Thyroid gland (tissue), 4 donors: ENCODE results near the gene ZNHIT6. TPM values are rescaled to one million over a fixed set of nuclear protein-coding genes. Genes with fewer than 3 reads are reported as not detected.
A peak's percentile ranks its signal among the peaks of the same experiment; 100 is the strongest.

Experiments used
- DNase-seq, 2 donors: peaks; one replicate each; pipeline ENCODE4 v3.0.0-alpha.2; 2019
- H3K27ac ChIP-seq, 3 donors: fragments of 200-600 bp; sonication (generic); 1 replicate in 2 of 3; 2 replicates in 1 of 3; pipeline ENCODE4 v1.5.1; 2016 to 2019; ENCODE audit warnings: mild to moderate bottlenecking in 1 of 3, moderate library complexity in 1 of 3
- H3K27me3 ChIP-seq: fragments of 200-600 bp; sonication (generic); one replicate; pipeline ENCODE4 v1.5.1; 2019
- H3K36me3 ChIP-seq, 2 donors: fragments of 200-600 bp; sonication (generic); one replicate each; pipeline ENCODE4 v1.5.1; 2016 to 2019
- H3K4me1 ChIP-seq, 2 donors: fragments of 200-600 bp; sonication (generic); one replicate each; pipeline ENCODE4 v1.5.1; 2017 to 2019
- H3K4me3 ChIP-seq, 3 donors: fragments of 200-600 bp; sonication (generic); replicated peaks in 1 of 3; 1 replicate in 2 of 3; 2 replicates in 1 of 3; pipeline ENCODE4 v1.5.1; 2016; ENCODE audit warnings: mild to moderate bottlenecking in 1 of 3
- H3K9me3 ChIP-seq: fragments of 200-600 bp; sonication (generic); one replicate; pipeline ENCODE4 v1.5.1; 2017
- POLR2A ChIP-seq, 2 donors: fragments of 450-650 bp; IDR thresholded peaks; one replicate each; pipeline ENCODE4 v1.6.1; 2017; ENCODE audit warnings: antibody characterized with exemption in 2 of 2, mild to moderate bottlenecking in 2 of 2, moderate library complexity in 1 of 2
- WGBS, 2 donors: methylation state at CpG; one replicate each; pipeline ENCODE4 v1.1.5; 2017; 5-methylcytosine and 5-hydroxymethylcytosine counted together
- intact Hi-C: fragments of 100-400 bp; cut with DNase I; formaldehyde crosslinking; loops from one replicate; pipeline ENCODE4 v1.15.1; 2023
- total RNA-seq, 4 donors: library from RNA; depleted of rRNA; stranded (reverse); fragments of >200 nt; gene quantifications; one replicate each; pipeline ENCODE4 v1.2.3, GENCODE V29; 2016
- TF ChIP-seq, protein P1 (sequence below), 6 experiments: fragments of 200-600 bp in 3 of 6; fragments of 450-650 bp in 3 of 6; sonication (generic) in 3 of 6; IDR thresholded peaks; one replicate each; pipeline ENCODE4 v1.5.1; 2016 to 2019; ENCODE audit warnings: antibody characterized with exemption in 6 of 6, mild to moderate bottlenecking in 2 of 6, inconsistent platforms in 1 of 6, moderate library complexity in 1 of 6

The ZNHIT6 gene
- 10 to 100 TPM; 13.6 to 19.3 (median 14.2) TPM for total RNA-seq

DNA sequence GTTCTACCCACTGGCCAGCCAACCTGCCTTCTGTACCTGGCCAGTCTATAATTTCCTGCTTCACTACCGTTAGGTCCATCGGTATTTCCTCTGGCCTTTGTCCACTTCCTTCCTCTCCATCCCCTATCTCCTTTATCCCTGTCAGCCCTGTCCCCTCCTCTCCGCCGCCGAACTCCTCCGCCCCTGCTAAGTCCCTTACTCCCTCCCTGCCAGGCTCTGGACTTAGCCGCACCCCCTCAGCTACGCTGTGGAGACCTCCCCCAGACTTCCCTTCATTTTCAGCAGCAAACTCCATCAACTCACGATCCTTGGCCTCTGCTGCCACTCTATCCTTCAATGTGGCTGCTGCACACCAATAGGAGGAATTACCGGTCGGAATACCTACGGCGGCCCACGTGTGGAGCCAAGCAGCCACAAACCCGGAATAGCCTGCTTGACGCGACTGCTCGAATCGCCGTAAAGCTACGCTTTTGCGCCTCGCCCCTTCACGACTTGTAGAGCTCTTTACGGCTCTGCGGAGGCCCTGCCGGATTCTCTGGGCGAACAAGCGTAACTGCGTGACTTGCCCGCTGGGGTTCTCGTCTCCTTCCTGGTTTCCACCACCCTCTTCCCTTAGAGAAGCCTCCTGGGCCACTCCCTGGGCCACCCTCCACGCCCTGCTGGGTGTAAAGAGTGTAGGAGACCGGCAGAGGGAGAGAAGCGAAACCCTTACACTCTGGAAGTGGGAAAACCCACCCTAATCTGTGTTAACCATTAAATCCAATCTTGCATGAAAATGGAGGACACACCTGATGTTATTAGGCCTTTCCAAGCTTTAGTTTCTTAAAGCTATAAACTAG, at the start of gene ZNHIT6:
TSS of gene ZNHIT6 (minus strand) at position 444 of the 839 bp plus-strand sequence. CDS start at position 295, 149 bp downstream.
- H3K36me3 ChIP-seq: no peaks in the 10 kb centered on the region
- intact Hi-C loops: no loop called here
- 1 to 2% methylated on average over 33 to 35 of the region's 35 CpGs for WGBS, 2 donors
- DNase-seq: peak; percentile 92 to 94
- TF ChIP-seq POLR2A (IDR thresholded peaks at IDR 0.05): peak in 1 of 2 donors; percentile 74
- TF ChIP-seq, protein P1, sequence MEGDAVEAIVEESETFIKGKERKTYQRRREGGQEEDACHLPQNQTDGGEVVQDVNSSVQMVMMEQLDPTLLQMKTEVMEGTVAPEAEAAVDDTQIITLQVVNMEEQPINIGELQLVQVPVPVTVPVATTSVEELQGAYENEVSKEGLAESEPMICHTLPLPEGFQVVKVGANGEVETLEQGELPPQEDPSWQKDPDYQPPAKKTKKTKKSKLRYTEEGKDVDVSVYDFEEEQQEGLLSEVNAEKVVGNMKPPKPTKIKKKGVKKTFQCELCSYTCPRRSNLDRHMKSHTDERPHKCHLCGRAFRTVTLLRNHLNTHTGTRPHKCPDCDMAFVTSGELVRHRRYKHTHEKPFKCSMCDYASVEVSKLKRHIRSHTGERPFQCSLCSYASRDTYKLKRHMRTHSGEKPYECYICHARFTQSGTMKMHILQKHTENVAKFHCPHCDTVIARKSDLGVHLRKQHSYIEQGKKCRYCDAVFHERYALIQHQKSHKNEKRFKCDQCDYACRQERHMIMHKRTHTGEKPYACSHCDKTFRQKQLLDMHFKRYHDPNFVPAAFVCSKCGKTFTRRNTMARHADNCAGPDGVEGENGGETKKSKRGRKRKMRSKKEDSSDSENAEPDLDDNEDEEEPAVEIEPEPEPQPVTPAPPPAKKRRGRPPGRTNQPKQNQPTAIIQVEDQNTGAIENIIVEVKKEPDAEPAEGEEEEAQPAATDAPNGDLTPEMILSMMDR (IDR thresholded peaks at IDR 0.05): peak in 4 of 6 experiments; percentile 9 to 40 (median 32)
- peaks cover 12% of the 10 kb centered on the region in 2 donors for H3K4me1 ChIP-seq
- peak within 1 kb of the TSS; percentile 87 to 93 (median 90) for H3K27ac ChIP-seq
- H3K9me3 ChIP-seq: no peaks in the 10 kb centered on the region
- no peaks in the 10 kb centered on the region for H3K27me3 ChIP-seq
- H3K4me3 ChIP-seq: peak within 1 kb of the TSS; percentile 13 to 80 (median 79)

- H3K27ac ChIP-seq: no peak overlapping the region
- H3K36me3 ChIP-seq: no peaks in the 10 kb centered on the region
- no peak overlapping the region for H3K4me3 ChIP-seq
- 89 to 92% methylated on average over 5 of the region's 5 CpGs for WGBS, 2 donors
- no peaks in the 10 kb centered on the region for H3K9me3 ChIP-seq
- H3K27me3 ChIP-seq: no peaks in the 10 kb centered on the region
- no peaks in the 10 kb centered on the region for H3K4me1 ChIP-seq
- TF ChIP-seq POLR2A (IDR thresholded peaks at IDR 0.05): no peak
- TF ChIP-seq, protein P1 (IDR thresholded peaks at IDR 0.05): no peak
- intact Hi-C loops: no loop called here
- no peak for DNase-seq
Observed at GRCh38 chr1:85756864-85757263, 48.6 kb upstream of the ZNHIT6 start.

GRCh38 chr1:85748120-85748519, 39.9 kb upstream of the ZNHIT6 start:
- 0% methylated on average over 1 of the region's 1 CpG for WGBS, 2 donors
- H3K4me1 ChIP-seq: no peaks in the 10 kb centered on the region
- H3K9me3 ChIP-seq: no peaks in the 10 kb centered on the region
- no peaks in the 10 kb centered on the region for H3K27me3 ChIP-seq
- DNase-seq: no peak
- intact Hi-C loops: no loop called here
- TF ChIP-seq POLR2A (IDR thresholded peaks at IDR 0.05): no peak
- TF ChIP-seq, protein P1 (IDR thresholded peaks at IDR 0.05): no peak
- no peaks in the 10 kb centered on the region for H3K36me3 ChIP-seq
- H3K4me3 ChIP-seq: no peak overlapping the region
- no peak overlapping the region for H3K27ac ChIP-seq

DNA sequence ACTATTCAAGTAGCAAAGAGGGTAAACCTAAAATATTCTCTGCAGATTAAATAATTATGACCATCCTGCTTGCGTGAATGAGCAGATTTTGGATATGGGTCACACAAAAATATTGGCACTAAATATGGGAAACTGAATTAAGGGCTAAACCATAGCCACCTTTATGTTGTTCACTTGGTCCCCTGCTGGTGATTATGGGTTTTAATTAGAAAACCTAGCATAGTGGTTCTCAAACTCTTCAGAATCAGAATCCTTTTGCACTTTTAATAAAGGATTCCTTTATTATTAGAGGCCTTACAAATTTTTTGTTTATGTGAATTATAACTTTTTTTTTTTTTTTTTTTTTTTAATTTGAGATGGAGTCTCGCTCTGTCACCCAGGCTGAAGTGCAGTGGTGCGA, 38.5 kb upstream of the ZNHIT6 start:
- Histone ChIP-seq H3K4me3 (no peak overlapping the region), H3K4me1 (no peaks in the 10 kb centered on the region), H3K36me3 (no peaks in the 10 kb centered on the region), H3K27me3 (no peaks in the 10 kb centered on the region), H3K27ac (no peak overlapping the region), H3K9me3 (no peaks in the 10 kb centered on the region)
- intact Hi-C loops: no loop called here
- no peak for TF ChIP-seq POLR2A (IDR thresholded peaks at IDR 0.05)
- TF ChIP-seq, protein P1 (IDR thresholded peaks at IDR 0.05): no peak
- WGBS, 2 donors: 86 to 98% methylated on average over 3 of the region's 3 CpGs
- DNase-seq: no peak

GRCh38 chr1:85743814-85744213, 35.6 kb upstream of the ZNHIT6 start:
- no peak overlapping the region for H3K4me3 ChIP-seq
- intact Hi-C loops: no loop called here
- H3K27ac ChIP-seq: no peak overlapping the region
- no peak for DNase-seq
- WGBS, 2 donors: 87% methylated on average over 3 of the region's 3 CpGs
- TF ChIP-seq, protein P1 (IDR thresholded peaks at IDR 0.05): no peak
- no peak for TF ChIP-seq POLR2A (IDR thresholded peaks at IDR 0.05)
- no peaks in the 10 kb centered on the region for H3K36me3 ChIP-seq
- H3K4me1 ChIP-seq: no peaks in the 10 kb centered on the region
- H3K27me3 ChIP-seq: no peaks in the 10 kb centered on the region
- H3K9me3 ChIP-seq: no peaks in the 10 kb centered on the region
